ENCODE results near the gene CHPF2. TPM values are rescaled to one million over a fixed set of nuclear protein-coding genes. Genes with fewer than 3 reads are reported as not detected.

The CHPF2 gene
- total RNA-seq (2014; rRNA removed; shearing (Covaris generic)), result 24.7 and 25.0 TPM in 2 replicates

GRCh38 chr7:151232091-151232916 is at the start of gene CHPF2:
CHPF2 (plus strand) TSS chr7:151232483; CDS start chr7:151234012, 1,529 bp downstream.
- peak within 1 kb of the TSS; percentile 88 for H3K4me3 ChIP-seq (ENCODE audit: insufficient read depth, low read depth, low read length)
- peak; percentile 98 for DNase-seq
- peaks cover 11% of the 10 kb centered on the region for H3K36me3 ChIP-seq (replicated peaks; ENCODE audit: control insufficient read depth, insufficient read depth, low read length)
- no peaks in the 10 kb centered on the region for H3K27me3 ChIP-seq (ENCODE audit: control insufficient read depth, insufficient read depth, low read length)

- no peak for DNase-seq
- Histone ChIP-seq H3K36me3 (replicated peaks; ENCODE audit: control insufficient read depth, insufficient read depth, low read length) (no peaks in the 10 kb centered on the region), H3K27me3 (ENCODE audit: control insufficient read depth, insufficient read depth, low read length) (peaks cover 3% of the 10 kb centered on the region; the same call in 1 of the 2 replicates), H3K4me3 (ENCODE audit: insufficient read depth, low read depth, low read length) (no peak overlapping the region)
Observed at GRCh38 chr7:151185762-151186639, 46.3 kb upstream of the CHPF2 start.

- peaks cover 3% of the 10 kb centered on the region; the same call in 1 of the 2 replicates for H3K27me3 ChIP-seq (ENCODE audit: control insufficient read depth, insufficient read depth, low read length)
- DNase-seq, result no peak
- no peaks in the 10 kb centered on the region for H3K36me3 ChIP-seq (replicated peaks; ENCODE audit: control insufficient read depth, insufficient read depth, low read length)
Observed at GRCh38 chr7:151186640-151187408, 45.5 kb upstream of the CHPF2 start, which contains the start of gene ASB10. ASB10 (minus strand) TSS chr7:151187250; CDS start chr7:151187130, 120 bp downstream.

GRCh38 chr7:151187409-151188251 is 44.7 kb upstream of the CHPF2 start:
- Histone ChIP-seq H3K4me3 (ENCODE audit: insufficient read depth, low read depth, low read length) (no peak overlapping the region), H3K27me3 (ENCODE audit: control insufficient read depth, insufficient read depth, low read length) (peaks cover 3% of the 10 kb centered on the region; the same call in 1 of the 2 replicates), H3K36me3 (replicated peaks; ENCODE audit: control insufficient read depth, insufficient read depth, low read length) (no peaks in the 10 kb centered on the region)
- DNase-seq, result no peak

More at GRCh38 chr7:151186640-151187408, 45.5 kb upstream of the CHPF2 start, which contains the start of gene ASB10:
- H3K4me3 ChIP-seq (ENCODE audit: insufficient read depth, low read depth, low read length), result no peak within 1 kb of the TSS

- peaks cover 3% of the 10 kb centered on the region; the same call in 1 of the 2 replicates for H3K27me3 ChIP-seq (ENCODE audit: control insufficient read depth, insufficient read depth, low read length)
- no peak for DNase-seq
- H3K36me3 ChIP-seq (replicated peaks; ENCODE audit: control insufficient read depth, insufficient read depth, low read length), result no peaks in the 10 kb centered on the region
- no peak overlapping the region for H3K4me3 ChIP-seq (ENCODE audit: insufficient read depth, low read depth, low read length)
Observed at GRCh38 chr7:151188252-151188542, 44.1 kb upstream of the CHPF2 start.

- Histone ChIP-seq H3K36me3 (replicated peaks; ENCODE audit: control insufficient read depth, insufficient read depth, low read length) (no peaks in the 10 kb centered on the region), H3K4me3 (ENCODE audit: insufficient read depth, low read depth, low read length) (no peak overlapping the region), H3K27me3 (ENCODE audit: control insufficient read depth, insufficient read depth, low read length) (peaks cover 3% of the 10 kb centered on the region; the same call in 1 of the 2 replicates)
- no peak for DNase-seq
Observed at GRCh38 chr7:151189038-151189437, 43.2 kb upstream of the CHPF2 start.

- Histone ChIP-seq H3K36me3 (replicated peaks; ENCODE audit: control insufficient read depth, insufficient read depth, low read length) (no peaks in the 10 kb centered on the region), H3K4me3 (ENCODE audit: insufficient read depth, low read depth, low read length) (no peak overlapping the region), H3K27me3 (ENCODE audit: control insufficient read depth, insufficient read depth, low read length) (peaks cover 3% of the 10 kb centered on the region; the same call in 1 of the 2 replicates)
- DNase-seq, result peak; percentile 61
Observed at GRCh38 chr7:151191544-151191943, 40.7 kb upstream of the CHPF2 start.

GRCh38 chr7:151192002-151192539 is 40.2 kb upstream of the CHPF2 start:
- DNase-seq, result peak; percentile 50
- H3K36me3 ChIP-seq (replicated peaks; ENCODE audit: control insufficient read depth, insufficient read depth, low read length), result no peaks in the 10 kb centered on the region
- H3K4me3 ChIP-seq (ENCODE audit: insufficient read depth, low read depth, low read length), result no peak overlapping the region
- peaks cover 3% of the 10 kb centered on the region; the same call in 1 of the 2 replicates for H3K27me3 ChIP-seq (ENCODE audit: control insufficient read depth, insufficient read depth, low read length)

- Histone ChIP-seq H3K27me3 (ENCODE audit: control insufficient read depth, insufficient read depth, low read length) (peaks cover 3% of the 10 kb centered on the region; the same call in 1 of the 2 replicates), H3K4me3 (ENCODE audit: insufficient read depth, low read depth, low read length) (no peak overlapping the region), H3K36me3 (replicated peaks; ENCODE audit: control insufficient read depth, insufficient read depth, low read length) (no peaks in the 10 kb centered on the region)
- DNase-seq, result peak; percentile 26
Observed at GRCh38 chr7:151193203-151193978, 38.9 kb upstream of the CHPF2 start.

- no peak overlapping the region for H3K4me3 ChIP-seq (ENCODE audit: insufficient read depth, low read depth, low read length)
- H3K27me3 ChIP-seq (ENCODE audit: control insufficient read depth, insufficient read depth, low read length), result peaks cover 3% of the 10 kb centered on the region; the same call in 1 of the 2 replicates
- H3K36me3 ChIP-seq (replicated peaks; ENCODE audit: control insufficient read depth, insufficient read depth, low read length), result no peaks in the 10 kb centered on the region
- DNase-seq, result peak; percentile 43
Observed at GRCh38 chr7:151194188-151194587, 38.1 kb upstream of the CHPF2 start.

- peak; percentile 85 for DNase-seq
Observed at GRCh38 chr7:151195616-151196450, 36.5 kb upstream of the CHPF2 start.

GRCh38 chr7:151197932-151198331 is 34.4 kb upstream of the CHPF2 start:
- no peak for DNase-seq
- H3K27me3 ChIP-seq (ENCODE audit: control insufficient read depth, insufficient read depth, low read length), result no peaks in the 10 kb centered on the region; the same call in 1 of the 2 replicates
- no peaks in the 10 kb centered on the region for H3K36me3 ChIP-seq (replicated peaks; ENCODE audit: control insufficient read depth, insufficient read depth, low read length)
- no peak overlapping the region for H3K4me3 ChIP-seq (ENCODE audit: insufficient read depth, low read depth, low read length)

More at GRCh38 chr7:151195616-151196450, 36.5 kb upstream of the CHPF2 start:
- Histone ChIP-seq H3K36me3 (replicated peaks; ENCODE audit: control insufficient read depth, insufficient read depth, low read length) (no peaks in the 10 kb centered on the region), H3K4me3 (ENCODE audit: insufficient read depth, low read depth, low read length) (no peak overlapping the region), H3K27me3 (ENCODE audit: control insufficient read depth, insufficient read depth, low read length) (no peaks in the 10 kb centered on the region; the same call in 1 of the 2 replicates)

All from H7 (cell line).